Smooth muscle cell (in vitro differentiated cells): Measurements from ENCODE around the gene RPE. TPM values are rescaled to one million over a fixed set of nuclear protein-coding genes. Genes with fewer than 3 reads are reported as not detected.

Experiments
- DNase-seq: peaks from one replicate; lab custom pipeline; 2025; ENCODE audit not compliant: unreplicated experiment; lab: John Stamatoyannopoulos, UW
- H2AFZ ChIP-seq: fragments of 200-600 bp; sonication (generic); 2 replicates; pipeline ENCODE4 v1.6.0; 2016; ENCODE audit warnings: antibody characterized with exemption, low read depth, mild to moderate bottlenecking
- H3F3A ChIP-seq: fragments of 200-600 bp; sonication (generic); 2 replicates; pipeline ENCODE4 v1.6.0; 2017; ENCODE audit warnings: antibody characterized with exemption, low read depth
- H3K27ac ChIP-seq: fragments of 200-600 bp; sonication (generic); 2 replicates; pipeline ENCODE4 v1.5.1; 2016; ENCODE audit warnings: low read depth, mild to moderate bottlenecking
- H3K27me3 ChIP-seq: fragments of 200-600 bp; sonication (generic); 2 replicates; pipeline ENCODE4 v1.6.1; 2016; ENCODE audit warnings: low read depth, mild to moderate bottlenecking
- H3K36me3 ChIP-seq: fragments of 200-600 bp; sonication (generic); 2 replicates; pipeline ENCODE4 v1.5.1; 2016; ENCODE audit warnings: low read depth
- H3K4me1 ChIP-seq: fragments of 200-600 bp; sonication (generic); 2 replicates; pipeline ENCODE4 v1.5.1; 2016; ENCODE audit warnings: low read depth
- H3K4me2 ChIP-seq: fragments of 200-600 bp; sonication (generic); 2 replicates; pipeline ENCODE4 v1.6.0; 2016; ENCODE audit warnings: mild to moderate bottlenecking
- H3K4me3 ChIP-seq: fragments of 200-600 bp; sonication (generic); 2 replicates; pipeline ENCODE4 v1.5.1; 2016; ENCODE audit warnings: mild to moderate bottlenecking
- H3K79me2 ChIP-seq: fragments of 200-600 bp; sonication (generic); 2 replicates; pipeline ENCODE4 v1.6.0; 2016; ENCODE audit warnings: low read depth, mild to moderate bottlenecking
- H3K9ac ChIP-seq: fragments of 200-600 bp; sonication (generic); 2 replicates; pipeline ENCODE4 v1.6.0; 2016; ENCODE audit warnings: low read depth
- H3K9me3 ChIP-seq: fragments of 200-600 bp; sonication (generic); replicated peaks from 2 replicates; pipeline ENCODE4 v1.5.1; 2016; ENCODE audit warnings: low read depth
- H4K20me1 ChIP-seq: fragments of 200-600 bp; sonication (generic); 2 replicates; pipeline ENCODE4 v1.6.0; 2016; ENCODE audit warnings: low read depth
- CTCF ChIP-seq: fragments of 200-600 bp; sonication (generic); IDR thresholded peaks from 2 replicates; pipeline ENCODE4 v1.5.1; 2017; ENCODE audit warnings: borderline replicate concordance, mild to moderate bottlenecking, antibody characterized with exemption; ENCODE audit not compliant: insufficient read depth, poor library complexity, severe bottlenecking
- WGBS: methylation state at CpG from one replicate; pipeline ENCODE4 v1.1.7; 2016; ENCODE audit warnings: low lambda C conversion rate; 5-methylcytosine and 5-hydroxymethylcytosine counted together
- polyA plus RNA-seq: library from polyadenylated mRNA; unstranded; fragments of >200 nt; fragmentation: Nextera tagmentation; extraction: Ambion mirVana; gene quantifications from 2 replicates; pipeline ENCODE4 v1.2.1, GENCODE V29; 2016
- total RNA-seq: library from RNA; depleted of rRNA; stranded (reverse); fragments of >200 nt; gene quantifications from 2 replicates; pipeline ENCODE4 v1.2.3, GENCODE V29; 2014

The RPE gene
- total and polyA plus RNA-seq, 2 experiments from 2014 or later, result 25.1 to 64.3 TPM

DNA sequence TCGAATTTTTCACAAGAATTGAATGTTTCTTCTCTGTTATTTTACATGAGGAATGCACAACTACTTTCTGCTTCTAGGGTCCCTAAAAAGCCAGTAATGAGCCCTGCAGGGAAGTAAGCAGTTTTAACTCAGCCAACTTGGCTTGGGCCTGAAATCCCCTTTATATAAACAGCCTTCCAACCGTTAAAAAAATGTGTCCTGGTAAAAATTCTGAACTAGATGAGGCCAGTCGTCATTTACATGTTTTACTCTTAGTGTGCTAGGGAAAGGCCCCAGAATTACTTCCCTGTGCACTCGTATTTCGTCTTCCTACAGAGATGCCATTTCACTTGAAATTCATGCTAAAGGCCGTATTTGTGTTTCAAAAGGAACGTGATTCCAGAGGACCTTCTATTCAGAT lies 42.4 kb upstream of the RPE start:
- no peaks in the 10 kb centered on the region for H3F3A ChIP-seq
- H3K9me3 ChIP-seq, result no peaks in the 10 kb centered on the region
- peak overlapping the region; percentile 40 for H2AFZ ChIP-seq
- H3K4me3 ChIP-seq, result no peak overlapping the region
- H3K4me2 ChIP-seq, result no peak overlapping the region
- 46% methylated on average over 7 of the region's 7 CpGs for WGBS
- peaks cover 17% of the 10 kb centered on the region for H3K4me1 ChIP-seq
- H3K9ac ChIP-seq, result no peak overlapping the region
- no peak for DNase-seq
- H3K27ac ChIP-seq, result no peak overlapping the region
- H3K36me3 ChIP-seq, result no peaks in the 10 kb centered on the region
- H4K20me1 ChIP-seq, result no peaks in the 10 kb centered on the region
- H3K79me2 ChIP-seq, result no peaks in the 10 kb centered on the region
- TF ChIP-seq CTCF, result no peak
- no peaks in the 10 kb centered on the region for H3K27me3 ChIP-seq

GRCh38 chr2:209960676-209961630 lies 41.5 kb upstream of the RPE start:
- Histone ChIP-seq H4K20me1 (no peaks in the 10 kb centered on the region), H3K36me3 (no peaks in the 10 kb centered on the region), H3K79me2 (no peaks in the 10 kb centered on the region), H3K4me2 (no peak overlapping the region), H2AFZ (peak overlapping the region; percentile 40), H3K4me3 (no peak overlapping the region), H3F3A (no peaks in the 10 kb centered on the region), H3K27me3 (no peaks in the 10 kb centered on the region), H3K27ac (no peak overlapping the region), H3K4me1 (peaks cover 17% of the 10 kb centered on the region), H3K9me3 (no peaks in the 10 kb centered on the region), H3K9ac (no peak overlapping the region)
- no peak for DNase-seq
- TF ChIP-seq CTCF, result peak; percentile 71
- WGBS, result 26% methylated on average over 4 of the region's 4 CpGs

DNA sequence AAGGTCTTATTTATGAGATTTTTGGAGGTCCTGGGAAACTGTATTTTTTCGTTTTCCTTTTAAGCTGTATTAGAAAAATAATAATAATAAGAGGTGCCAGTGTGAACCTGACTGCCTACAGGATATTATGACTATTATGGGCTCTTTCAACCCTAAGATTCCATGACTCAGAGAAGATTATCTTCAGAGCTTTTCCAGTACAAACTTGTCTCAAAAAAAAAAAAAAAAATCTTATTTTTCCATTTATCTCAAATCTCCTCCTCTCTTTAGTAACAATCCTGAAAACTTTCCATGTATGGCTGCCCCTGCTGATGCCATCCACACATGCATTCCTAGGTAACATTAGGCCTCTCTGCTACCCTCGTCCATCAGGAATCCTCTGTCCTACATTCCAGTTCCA lies 36.7 kb upstream of the RPE start:
- Histone ChIP-seq H3K9ac (no peak overlapping the region), H4K20me1 (no peaks in the 10 kb centered on the region), H2AFZ (no peak overlapping the region), H3K4me3 (no peak overlapping the region), H3F3A (no peaks in the 10 kb centered on the region), H3K36me3 (no peaks in the 10 kb centered on the region), H3K4me2 (no peak overlapping the region), H3K9me3 (no peaks in the 10 kb centered on the region), H3K27me3 (no peaks in the 10 kb centered on the region), H3K27ac (no peak overlapping the region), H3K4me1 (peaks cover 7% of the 10 kb centered on the region), H3K79me2 (no peaks in the 10 kb centered on the region)
- 60% methylated on average over 2 of the region's 2 CpGs for WGBS
- DNase-seq, result no peak
- no peak for TF ChIP-seq CTCF

DNA sequence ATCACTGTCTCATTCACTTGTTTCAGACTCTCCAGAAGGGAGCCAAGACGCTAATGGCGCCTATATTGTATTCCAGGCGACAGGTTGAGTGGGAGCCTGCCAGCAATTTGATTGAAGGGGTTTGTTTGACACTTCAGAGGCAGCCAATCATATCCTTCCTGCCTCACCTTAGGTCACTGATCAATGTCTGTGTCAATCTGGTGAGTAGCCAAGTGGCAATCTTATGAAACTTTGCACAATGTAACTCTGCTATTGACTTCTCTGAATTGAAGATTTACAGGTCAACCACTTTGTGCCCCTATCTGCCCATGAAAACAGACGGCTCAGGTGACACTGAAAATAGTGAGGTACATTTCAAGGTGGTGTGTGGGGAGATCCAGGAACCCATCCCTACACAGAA lies 32.7 kb upstream of the RPE start:
- Histone ChIP-seq H3K9me3 (no peaks in the 10 kb centered on the region), H3K4me1 (no peaks in the 10 kb centered on the region), H3K79me2 (no peaks in the 10 kb centered on the region), H3K27me3 (no peaks in the 10 kb centered on the region), H3K4me3 (no peak overlapping the region), H2AFZ (no peak overlapping the region), H3F3A (peaks cover 3% of the 10 kb centered on the region), H4K20me1 (no peaks in the 10 kb centered on the region), H3K36me3 (no peaks in the 10 kb centered on the region), H3K9ac (no peak overlapping the region), H3K27ac (no peak overlapping the region), H3K4me2 (no peak overlapping the region)
- WGBS, result 83% methylated on average over 4 of the region's 4 CpGs
- TF ChIP-seq CTCF, result no peak
- DNase-seq, result no peak
